DOHH2 (cell line): ENCODE measurements around the gene RIMBP2.

Experiments
- EZH2phosphoT487 ChIP-seq: fragments of 200-600 bp; sonication (generic); IDR thresholded peaks from 2 replicates; pipeline ENCODE4 v1.6.1; 2017; ENCODE audit warnings: borderline replicate concordance, mild to moderate bottlenecking, antibody characterized with exemption, low read length, moderate library complexity, mixed read lengths
- TF ChIP-seq, protein P1 (sequence below): fragments of 200-600 bp; sonication (generic); IDR thresholded peaks from one replicate; pipeline ENCODE4 v1.5.1; 2014; ENCODE audit warnings: antibody characterized with exemption, mild to moderate bottlenecking, low read depth, low read length; ENCODE audit not compliant: poor library complexity, severe bottlenecking

DNA sequence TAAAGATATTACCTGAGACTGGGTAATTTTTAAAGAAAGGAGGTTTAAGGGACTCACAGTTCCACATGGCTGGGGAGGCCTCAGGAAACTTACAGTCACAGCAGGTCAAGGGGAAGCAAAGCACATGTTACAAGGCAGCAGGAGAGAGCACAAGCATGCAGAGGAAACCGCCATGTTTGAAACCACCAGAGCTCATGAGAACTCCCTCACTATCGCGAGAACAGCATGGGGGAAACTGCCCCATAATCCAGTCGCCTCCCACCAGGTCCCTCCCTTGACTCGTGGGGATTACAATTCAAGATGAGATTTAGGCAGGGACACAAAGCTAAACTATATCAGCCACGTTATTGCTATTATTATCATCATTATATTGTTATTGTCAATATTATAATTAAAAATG, 138.7 kb downstream of the RIMBP2 start:
- TF ChIP-seq, protein P1, sequence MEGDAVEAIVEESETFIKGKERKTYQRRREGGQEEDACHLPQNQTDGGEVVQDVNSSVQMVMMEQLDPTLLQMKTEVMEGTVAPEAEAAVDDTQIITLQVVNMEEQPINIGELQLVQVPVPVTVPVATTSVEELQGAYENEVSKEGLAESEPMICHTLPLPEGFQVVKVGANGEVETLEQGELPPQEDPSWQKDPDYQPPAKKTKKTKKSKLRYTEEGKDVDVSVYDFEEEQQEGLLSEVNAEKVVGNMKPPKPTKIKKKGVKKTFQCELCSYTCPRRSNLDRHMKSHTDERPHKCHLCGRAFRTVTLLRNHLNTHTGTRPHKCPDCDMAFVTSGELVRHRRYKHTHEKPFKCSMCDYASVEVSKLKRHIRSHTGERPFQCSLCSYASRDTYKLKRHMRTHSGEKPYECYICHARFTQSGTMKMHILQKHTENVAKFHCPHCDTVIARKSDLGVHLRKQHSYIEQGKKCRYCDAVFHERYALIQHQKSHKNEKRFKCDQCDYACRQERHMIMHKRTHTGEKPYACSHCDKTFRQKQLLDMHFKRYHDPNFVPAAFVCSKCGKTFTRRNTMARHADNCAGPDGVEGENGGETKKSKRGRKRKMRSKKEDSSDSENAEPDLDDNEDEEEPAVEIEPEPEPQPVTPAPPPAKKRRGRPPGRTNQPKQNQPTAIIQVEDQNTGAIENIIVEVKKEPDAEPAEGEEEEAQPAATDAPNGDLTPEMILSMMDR = no peak
- no peak for TF ChIP-seq EZH2phosphoT487
